ENCODE data around the gene TMEM151B. TPM values are rescaled to one million over a fixed set of nuclear protein-coding genes. Genes with fewer than 3 reads are reported as not detected.
"Not testable (repeated sequence)": the region's sequence is repeated elsewhere in the genome, so short reads cannot be mapped to it uniquely, and the experiment has no call there.

TMEM151B gene
- total RNA-seq, 3 donors from 2014 or later: 0.03 to 0.05 TPM; not detected in 1

DNA sequence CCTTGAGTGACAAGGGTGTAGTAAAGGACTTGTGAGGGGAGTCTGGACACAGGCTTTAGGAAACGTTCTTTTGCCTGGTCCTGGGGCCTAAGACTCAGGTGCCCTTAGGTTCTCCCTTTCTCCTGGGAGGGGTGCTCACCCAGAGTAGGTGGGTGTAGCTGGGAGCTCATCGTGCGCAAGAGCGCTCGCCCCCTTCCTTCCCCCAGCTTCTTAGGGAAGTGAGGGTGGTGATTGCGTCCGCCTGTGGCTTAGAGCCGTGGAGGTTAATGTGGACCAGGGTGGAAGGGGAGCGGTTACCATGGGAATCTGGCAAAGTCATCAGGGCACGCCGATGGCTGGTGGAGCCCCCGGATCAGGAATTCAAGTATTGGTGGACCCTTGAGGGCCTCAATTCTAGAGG lies 46.2 kb downstream of the TMEM151B start:
- H3K4me3 Mint-ChIP-seq: no peak overlapping the region

DNA sequence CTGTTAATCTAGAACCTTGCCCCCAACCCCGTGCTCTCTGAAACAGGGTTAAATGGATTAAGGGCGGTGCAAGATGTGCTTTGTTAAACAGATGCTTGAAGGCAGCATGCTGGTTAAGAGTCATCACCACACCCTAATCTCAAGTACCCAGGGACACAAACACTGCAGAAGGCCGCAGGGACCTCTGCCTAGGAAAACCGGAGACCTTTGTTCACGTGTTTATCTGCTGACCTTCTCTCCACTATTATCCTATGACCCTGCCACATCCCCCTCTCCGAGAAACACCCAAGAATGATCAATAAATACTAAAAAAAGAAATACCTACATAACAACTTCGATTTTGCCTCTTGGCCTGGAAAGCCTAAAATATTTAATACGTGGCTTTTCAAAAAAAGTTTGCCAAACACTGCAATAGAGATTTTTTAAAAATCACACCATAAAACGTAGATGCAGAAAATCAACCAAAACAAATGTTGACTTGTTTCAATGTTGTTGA lies 46.9 kb downstream of the TMEM151B start:
- H3K36me3 Mint-ChIP-seq (ENCODE audit: insufficient read depth); DNase-seq; H3K4me3 Mint-ChIP-seq; H3K4me1 Mint-ChIP-seq (ENCODE audit: low read depth); H3K9me3 Mint-ChIP-seq; ATAC-seq: not testable (repeated sequence)
- H3K27me3 Mint-ChIP-seq (ENCODE audit: low read depth): peaks cover 37% of the 10 kb centered on the region

More for the DNA sequence above, 46.2 kb downstream of the TMEM151B start:
- no peak for ATAC-seq
- peaks cover 13% of the 10 kb centered on the region for H3K4me1 Mint-ChIP-seq (ENCODE audit: low read depth)
- H3K27me3 Mint-ChIP-seq (ENCODE audit: low read depth): peaks cover 36% of the 10 kb centered on the region
- H3K36me3 Mint-ChIP-seq (ENCODE audit: insufficient read depth): peaks cover 4% of the 10 kb centered on the region
- no peak for DNase-seq
- H3K9me3 Mint-ChIP-seq: no peaks in the 10 kb centered on the region

DNA sequence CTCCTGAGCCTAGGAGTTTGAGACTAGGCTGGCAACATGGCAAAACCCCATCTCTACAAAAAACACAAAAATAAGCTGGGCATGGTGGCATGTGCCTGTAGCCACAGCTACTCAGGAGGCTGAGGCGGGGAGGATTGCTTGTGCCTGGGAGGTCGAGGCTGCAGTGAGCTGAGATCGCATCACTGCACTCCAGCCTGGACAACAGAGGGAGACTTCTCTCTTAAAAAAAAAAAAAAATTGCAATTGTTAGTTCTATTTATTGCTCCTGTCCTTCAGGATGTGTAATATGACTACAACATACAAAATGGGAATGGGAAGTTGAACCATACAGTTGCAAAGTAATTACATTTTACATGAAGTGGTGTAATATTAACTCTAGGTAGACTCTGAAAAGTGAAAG lies 51.0 kb downstream of the TMEM151B start:
- no peaks in the 10 kb centered on the region for H3K4me1 Mint-ChIP-seq (ENCODE audit: low read depth)

DNA sequence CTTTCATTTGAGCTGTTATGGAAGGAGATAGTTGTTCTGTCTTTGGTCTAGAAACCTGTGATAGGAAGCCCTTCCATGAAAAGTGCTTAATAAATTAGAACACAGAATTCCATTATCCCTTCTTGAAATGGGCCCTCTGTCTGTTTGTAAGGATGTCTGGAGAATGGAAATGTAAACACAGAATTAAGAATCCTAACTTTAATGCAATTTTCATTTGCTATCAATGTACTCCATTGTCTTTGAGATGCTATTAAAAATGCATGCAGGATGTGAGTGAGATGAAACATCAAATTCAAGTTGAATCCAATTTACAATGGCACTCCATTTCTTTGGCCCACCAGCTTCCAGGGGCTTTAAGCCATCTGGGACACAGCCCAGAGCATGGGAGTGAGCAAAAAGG lies 56.8 kb downstream of the TMEM151B start:
- Mint-ChIP-seq H3K36me3 (ENCODE audit: insufficient read depth) (no peaks in the 10 kb centered on the region), H3K4me3 (no peak overlapping the region), H3K4me1 (ENCODE audit: low read depth) (no peaks in the 10 kb centered on the region), H3K27me3 (ENCODE audit: low read depth) (peaks cover 30% of the 10 kb centered on the region), H3K9me3 (no peaks in the 10 kb centered on the region)
- DNase-seq: no peak
- no peak for ATAC-seq

More for the DNA sequence above, 51.0 kb downstream of the TMEM151B start:
- Mint-ChIP-seq H3K4me3 (no peak overlapping the region), H3K9me3 (no peaks in the 10 kb centered on the region), H3K36me3 (ENCODE audit: insufficient read depth) (no peaks in the 10 kb centered on the region), H3K27me3 (ENCODE audit: low read depth) (peaks cover 38% of the 10 kb centered on the region)
- no peak for ATAC-seq
- DNase-seq: no peak

DNA sequence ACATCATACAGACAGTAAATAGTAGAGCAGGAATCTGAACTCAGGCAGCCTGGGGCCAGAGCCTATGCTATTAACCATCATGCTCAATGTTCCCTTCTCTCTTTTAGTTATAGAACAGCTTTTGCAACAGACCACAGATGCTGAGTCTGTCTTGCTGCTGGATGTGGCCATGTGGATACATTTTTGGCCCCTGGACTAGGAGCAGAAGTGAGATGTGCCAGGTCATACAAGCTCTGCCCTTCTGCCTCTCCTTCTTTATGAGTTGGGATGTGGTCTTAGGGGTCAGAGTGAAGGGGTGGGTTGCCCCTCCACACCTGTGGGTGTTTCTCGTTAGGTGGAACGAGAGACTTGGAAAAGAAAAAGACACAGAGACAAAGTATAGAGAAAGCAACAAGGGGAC lies 57.5 kb downstream of the TMEM151B start:
- Mint-ChIP-seq H3K4me3 (no peak overlapping the region), H3K27me3 (ENCODE audit: low read depth) (peaks cover 35% of the 10 kb centered on the region), H3K4me1 (ENCODE audit: low read depth) (no peaks in the 10 kb centered on the region), H3K9me3 (no peaks in the 10 kb centered on the region), H3K36me3 (ENCODE audit: insufficient read depth) (no peaks in the 10 kb centered on the region)
- DNase-seq: no peak
- no peak for ATAC-seq

DNA sequence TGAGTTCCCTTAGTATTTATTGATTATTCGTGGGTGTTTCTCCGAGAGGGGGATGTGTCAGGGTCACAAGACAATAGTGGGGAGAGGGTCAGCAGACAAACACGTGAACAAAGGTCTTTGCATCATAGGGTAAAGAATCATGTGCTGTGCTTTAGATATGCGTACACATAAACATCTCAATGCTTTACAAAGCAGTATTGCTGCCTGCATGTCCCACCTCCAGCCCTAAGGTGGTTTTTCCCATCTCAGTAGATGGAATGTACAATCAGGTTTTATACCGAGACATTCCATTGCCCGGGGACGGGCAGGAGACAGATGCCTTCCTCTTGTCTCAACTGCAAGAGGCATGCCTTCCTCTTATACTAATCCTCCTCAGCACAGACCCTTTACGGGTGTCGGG lies 58.0 kb downstream of the TMEM151B start:
- H3K9me3 Mint-ChIP-seq; ATAC-seq; DNase-seq; H3K36me3 Mint-ChIP-seq (ENCODE audit: insufficient read depth); H3K4me3 Mint-ChIP-seq; H3K4me1 Mint-ChIP-seq (ENCODE audit: low read depth): not testable (repeated sequence)
- H3K27me3 Mint-ChIP-seq (ENCODE audit: low read depth): peaks cover 35% of the 10 kb centered on the region

DNA sequence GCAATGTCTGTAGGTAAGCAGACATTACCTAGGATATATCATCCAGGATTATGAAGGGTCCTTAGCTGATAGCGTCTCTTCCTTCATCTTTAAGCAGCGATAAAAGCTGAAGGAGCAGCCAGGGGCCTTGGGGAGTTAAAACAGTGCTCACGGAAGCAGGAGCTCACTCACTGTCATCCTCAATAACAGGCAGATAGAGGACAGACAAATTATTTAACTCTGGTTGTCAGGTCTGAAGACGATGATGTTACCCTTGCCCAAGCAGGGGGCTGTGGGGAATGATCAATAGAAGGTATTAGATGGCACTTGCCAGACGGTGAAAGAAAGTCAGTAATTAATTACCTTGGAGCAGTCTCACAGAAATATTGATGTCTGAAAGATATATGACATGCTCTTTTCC lies 59.6 kb downstream of the TMEM151B start:
- DNase-seq: no peak
- Mint-ChIP-seq H3K9me3 (no peaks in the 10 kb centered on the region), H3K4me1 (ENCODE audit: low read depth) (no peaks in the 10 kb centered on the region), H3K36me3 (ENCODE audit: insufficient read depth) (no peaks in the 10 kb centered on the region), H3K4me3 (no peak overlapping the region), H3K27me3 (ENCODE audit: low read depth) (peaks cover 35% of the 10 kb centered on the region)
- ATAC-seq: no peak

DNA sequence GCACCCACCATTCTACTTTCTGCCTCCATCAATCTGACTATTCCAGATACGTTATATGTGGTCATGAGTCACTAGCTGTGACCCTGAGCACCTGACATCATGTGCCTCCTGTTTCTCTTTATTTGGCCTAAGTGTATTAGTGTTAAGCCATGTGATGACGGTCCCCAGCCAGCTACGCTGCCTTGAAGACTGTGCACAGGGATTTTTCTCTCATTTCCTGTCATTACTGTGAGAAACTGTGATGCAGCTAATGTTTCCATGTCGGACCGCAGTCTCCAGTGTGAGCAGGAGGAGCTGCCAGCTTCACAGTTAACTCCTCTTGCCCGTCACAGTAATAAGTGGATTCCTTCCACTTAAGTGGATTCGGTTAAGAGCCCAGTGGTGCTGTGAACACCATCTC lies 62.3 kb downstream of the TMEM151B start:
- ATAC-seq (no peak), DNase-seq (no peak)
- peaks cover 30% of the 10 kb centered on the region for H3K27me3 Mint-ChIP-seq (ENCODE audit: low read depth)
- H3K36me3 Mint-ChIP-seq (ENCODE audit: insufficient read depth): no peaks in the 10 kb centered on the region
- H3K9me3 Mint-ChIP-seq: no peaks in the 10 kb centered on the region
- H3K4me1 Mint-ChIP-seq (ENCODE audit: low read depth): no peaks in the 10 kb centered on the region
- H3K4me3 Mint-ChIP-seq: no peak overlapping the region

DNA sequence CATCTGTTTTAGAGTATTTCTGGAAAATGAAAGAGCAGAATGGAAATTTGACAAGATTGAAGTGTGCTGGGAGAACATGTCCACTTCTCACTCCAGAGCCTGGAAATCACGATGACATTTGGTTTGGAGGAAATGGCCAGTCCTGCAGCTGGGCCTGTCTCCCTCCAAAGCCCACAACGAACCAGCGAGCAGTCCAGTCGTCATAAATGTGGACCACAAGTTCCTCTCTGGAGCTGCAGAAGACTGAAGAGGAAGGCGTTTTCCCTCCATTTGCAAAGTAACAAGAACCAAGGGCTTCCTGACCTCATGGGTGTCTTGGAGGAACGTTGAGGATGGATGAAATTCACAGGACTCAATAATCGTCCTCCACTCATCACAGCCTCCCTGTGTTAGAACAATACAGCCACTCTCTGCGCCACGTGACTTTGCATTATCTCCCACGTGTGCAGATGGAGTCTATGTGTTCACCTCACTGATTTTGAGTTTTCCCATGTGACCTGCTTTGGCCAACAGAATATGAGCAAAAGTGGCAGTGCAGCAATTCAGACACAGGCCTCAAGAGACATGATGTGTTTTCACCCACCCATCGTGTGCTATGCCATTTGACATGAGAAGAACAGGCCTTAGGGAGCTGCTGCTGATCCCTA lies 63.1 kb downstream of the TMEM151B start:
- Mint-ChIP-seq H3K36me3 (ENCODE audit: insufficient read depth) (no peaks in the 10 kb centered on the region), H3K4me3 (no peak overlapping the region), H3K9me3 (no peaks in the 10 kb centered on the region), H3K4me1 (ENCODE audit: low read depth) (no peaks in the 10 kb centered on the region), H3K27me3 (ENCODE audit: low read depth) (peaks cover 29% of the 10 kb centered on the region)
- DNase-seq (no peak), ATAC-seq (no peak)

DNA sequence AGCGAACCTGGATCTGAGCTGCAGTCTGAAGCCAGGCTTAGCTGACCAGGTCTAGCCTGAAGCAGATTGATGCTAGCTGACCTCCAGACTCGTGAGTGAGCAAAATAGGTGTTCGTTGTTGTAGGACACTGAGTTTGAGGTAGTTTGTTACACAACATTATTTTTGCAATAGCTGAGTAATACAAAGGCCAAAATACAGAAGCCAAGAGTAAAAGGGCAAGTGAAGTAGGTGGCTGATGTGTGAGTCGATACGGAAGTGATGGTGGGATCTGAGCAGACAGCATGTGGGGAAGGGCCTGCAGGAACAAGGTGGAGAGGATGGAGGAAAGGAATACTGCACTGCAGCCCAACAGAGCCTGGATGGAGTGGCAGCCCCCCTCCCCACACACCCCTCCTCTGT lies 63.7 kb downstream of the TMEM151B start:
- no peaks in the 10 kb centered on the region for H3K36me3 Mint-ChIP-seq (ENCODE audit: insufficient read depth)
- peaks cover 26% of the 10 kb centered on the region for H3K27me3 Mint-ChIP-seq (ENCODE audit: low read depth)
- ATAC-seq (no peak), DNase-seq (no peak)
- no peaks in the 10 kb centered on the region for H3K9me3 Mint-ChIP-seq
- no peaks in the 10 kb centered on the region for H3K4me1 Mint-ChIP-seq (ENCODE audit: low read depth)
- H3K4me3 Mint-ChIP-seq: no peak overlapping the region

DNA sequence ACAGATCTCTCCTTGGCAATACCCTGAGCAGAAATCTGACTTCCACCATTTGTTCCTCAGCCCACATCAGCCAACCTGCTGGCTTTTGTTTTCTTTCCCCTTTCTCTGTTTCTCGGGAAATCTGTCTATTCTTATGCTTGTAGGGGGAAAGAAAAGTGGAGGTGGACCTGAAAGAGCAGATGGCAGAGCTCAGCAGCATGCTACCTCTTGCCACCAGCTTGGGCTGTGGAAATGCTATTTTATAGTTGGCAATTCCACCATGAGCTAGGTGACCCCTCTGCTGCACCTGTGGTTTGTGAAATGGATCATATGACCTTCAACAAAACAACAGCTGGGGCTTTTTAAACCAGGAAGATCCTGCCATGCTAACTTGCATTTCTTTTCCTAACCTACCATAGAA lies 65.4 kb downstream of the TMEM151B start:
- no peak overlapping the region for H3K4me3 Mint-ChIP-seq
- no peaks in the 10 kb centered on the region for H3K9me3 Mint-ChIP-seq
- peaks cover 15% of the 10 kb centered on the region for H3K27me3 Mint-ChIP-seq (ENCODE audit: low read depth)
- ATAC-seq (no peak), DNase-seq (no peak)
- no peaks in the 10 kb centered on the region for H3K4me1 Mint-ChIP-seq (ENCODE audit: low read depth)
- no peaks in the 10 kb centered on the region for H3K36me3 Mint-ChIP-seq (ENCODE audit: insufficient read depth)

DNA sequence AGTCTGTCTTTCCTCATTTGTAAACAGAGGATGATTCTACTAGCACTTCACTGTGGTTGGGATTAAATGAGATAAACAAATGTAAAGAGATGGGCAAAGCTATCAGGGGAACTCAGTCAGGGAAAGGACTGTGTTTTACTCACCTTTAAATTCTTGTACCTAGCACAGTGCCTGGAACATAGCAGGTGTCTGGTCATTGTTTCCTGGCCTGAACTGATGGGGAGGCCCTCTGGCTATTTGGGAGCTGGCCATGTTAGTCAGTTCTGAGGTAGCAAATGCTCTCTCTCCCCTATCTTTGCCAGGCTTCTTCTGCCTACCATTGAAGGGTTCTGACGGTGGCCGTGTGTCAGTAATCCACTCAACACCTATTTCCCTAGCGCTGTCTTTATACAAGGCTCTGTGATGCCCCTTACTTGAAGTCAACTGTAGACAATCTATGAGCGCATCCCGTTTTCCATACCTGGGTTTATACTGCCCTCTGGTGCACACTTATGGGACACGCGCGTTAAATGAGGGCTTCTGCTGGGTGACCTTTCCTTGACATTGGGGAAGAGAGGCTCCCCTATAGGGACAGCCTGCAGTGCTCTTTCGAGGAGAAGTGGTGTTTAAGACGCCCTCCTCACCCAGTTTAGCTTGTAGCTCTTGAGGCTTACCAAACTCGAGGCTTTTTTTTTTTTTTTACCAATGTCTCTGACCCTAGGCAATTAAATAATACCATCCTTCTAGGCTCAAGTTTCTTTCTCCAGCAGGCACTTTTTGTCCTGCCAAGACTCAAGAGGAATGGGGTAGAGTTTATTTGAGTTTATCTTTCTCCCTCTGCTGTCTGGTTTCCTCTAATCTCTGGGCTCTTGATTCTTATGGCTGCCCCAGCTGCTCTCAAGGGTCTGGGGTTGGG lies 68.2 kb downstream of the TMEM151B start:
- Mint-ChIP-seq H3K27me3 (ENCODE audit: low read depth) (peaks cover 29% of the 10 kb centered on the region), H3K4me1 (ENCODE audit: low read depth) (no peaks in the 10 kb centered on the region), H3K4me3 (no peak overlapping the region), H3K36me3 (ENCODE audit: insufficient read depth) (no peaks in the 10 kb centered on the region), H3K9me3 (no peaks in the 10 kb centered on the region)
- ATAC-seq (peak; percentile 77 to 83), DNase-seq (peak; percentile 61)

DNA sequence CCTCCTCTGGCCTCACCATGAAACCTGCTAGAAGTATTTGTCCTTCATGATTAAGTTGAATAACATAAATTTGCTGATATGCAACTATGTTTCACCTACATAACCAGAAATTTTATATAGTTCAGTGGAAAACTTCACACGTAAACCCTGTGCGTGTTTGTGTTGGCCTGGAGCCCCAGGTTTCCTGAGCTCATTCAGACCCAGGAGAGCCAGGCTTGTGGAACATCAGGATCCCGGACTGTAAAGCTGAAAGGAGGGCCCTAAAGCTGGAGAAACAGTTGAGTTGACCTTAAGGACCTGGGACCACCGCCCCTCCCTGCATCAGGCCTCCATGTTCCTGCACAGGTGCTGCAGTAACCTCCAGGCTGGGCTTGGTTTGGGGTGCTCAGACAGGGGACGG lies 69.1 kb downstream of the TMEM151B start:
- peaks cover 37% of the 10 kb centered on the region for H3K27me3 Mint-ChIP-seq (ENCODE audit: low read depth)
- ATAC-seq: no peak
- H3K36me3 Mint-ChIP-seq (ENCODE audit: insufficient read depth): no peaks in the 10 kb centered on the region
- no peak overlapping the region for H3K4me3 Mint-ChIP-seq
- H3K4me1 Mint-ChIP-seq (ENCODE audit: low read depth): no peaks in the 10 kb centered on the region
- no peak for DNase-seq
- H3K9me3 Mint-ChIP-seq: no peaks in the 10 kb centered on the region

DNA sequence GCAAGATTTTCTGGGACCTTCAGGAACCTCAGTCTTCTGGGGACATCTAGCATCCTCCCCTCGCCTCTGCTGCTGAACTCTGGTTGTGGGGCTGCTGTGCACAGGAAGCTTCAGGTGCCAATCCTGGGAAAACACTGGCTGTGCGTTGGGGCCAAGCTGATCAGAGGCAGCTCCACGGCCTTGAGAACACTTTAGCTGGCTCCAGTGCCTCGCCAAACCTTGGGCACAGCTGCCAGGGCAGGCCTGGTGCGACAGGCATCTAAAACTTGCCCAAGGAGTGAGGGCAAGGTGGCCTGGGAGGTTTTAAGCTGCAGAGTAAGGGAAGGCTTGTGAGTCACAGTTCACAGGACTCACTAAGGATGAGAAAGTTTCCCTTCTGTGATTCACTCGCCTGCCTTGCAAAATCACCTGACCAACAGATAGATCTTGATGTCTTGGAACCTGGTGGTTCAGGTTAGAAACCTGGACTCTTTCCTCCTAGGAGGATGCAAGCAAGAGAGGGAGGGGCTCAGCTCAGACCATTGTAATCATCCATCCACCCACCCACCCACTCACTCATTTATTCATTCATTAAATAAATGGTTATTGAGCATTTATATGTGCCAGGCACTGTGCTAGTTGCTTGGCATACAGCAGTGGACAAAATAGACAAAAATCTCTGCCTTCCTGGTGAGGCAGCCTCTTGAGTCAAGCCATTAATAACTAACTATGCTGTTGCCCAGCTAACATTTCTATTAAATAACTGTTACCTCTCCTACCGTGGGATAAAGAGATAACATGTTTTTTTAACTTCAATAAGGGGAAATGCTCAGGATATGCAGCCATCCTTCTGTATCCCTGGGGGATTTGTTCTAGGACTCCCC lies 69.7 kb downstream of the TMEM151B start:
- Mint-ChIP-seq H3K4me3 (no peak overlapping the region), H3K4me1 (ENCODE audit: low read depth) (no peaks in the 10 kb centered on the region), H3K9me3 (no peaks in the 10 kb centered on the region), H3K36me3 (ENCODE audit: insufficient read depth) (no peaks in the 10 kb centered on the region), H3K27me3 (ENCODE audit: low read depth) (peaks cover 44% of the 10 kb centered on the region)
- DNase-seq (no peak), ATAC-seq (peak; percentile 67 to 74)

All from activated T-cell treated with anti-CD3 and anti-CD28 coated beads, Interleukin-2, amount 50 U/mL, for 4 hours (primary cell).